Choroid plexus epithelial cell (primary cell): ENCODE results near the gene FAHD1.

ENCODE experiments used
- DNase-seq: peaks from one replicate; pipeline ENCODE4 v3.0.0-alpha.2; 2010; ENCODE audit warnings: low read depth
- H3K4me3 ChIP-seq: 2 replicates; pipeline ENCODE4 v1.5.1; 2011; ENCODE audit warnings: low read depth, mild to moderate bottlenecking, control low read depth, low read length, moderate library complexity
- CTCF ChIP-seq: conservative IDR thresholded peaks from 2 replicates; pipeline ENCODE4 v1.5.1; 2011; ENCODE audit warnings: low read depth, mild to moderate bottlenecking, control low read depth, inconsistent platforms, low read length, moderate library complexity

FAHD1 gene

GRCh38 chr16:1790261-1790610 is 36.8 kb upstream of the FAHD1 start:
- H3K4me3 ChIP-seq: no peak overlapping the region
- no peak for DNase-seq
- no peak for TF ChIP-seq CTCF

GRCh38 chr16:1790611-1791255 is 36.3 kb upstream of the FAHD1 start:
- DNase-seq: no peak
- H3K4me3 ChIP-seq: no peak overlapping the region

GRCh38 chr16:1791256-1791942 is 35.6 kb upstream of the FAHD1 start:
- TF ChIP-seq CTCF: no peak
- no peak for DNase-seq
- H3K4me3 ChIP-seq: no peak overlapping the region

More at GRCh38 chr16:1790611-1791255, 36.3 kb upstream of the FAHD1 start:
- no peak for TF ChIP-seq CTCF

GRCh38 chr16:1791943-1792812 is 34.8 kb upstream of the FAHD1 start:
- no peak overlapping the region for H3K4me3 ChIP-seq
- no peak for DNase-seq

GRCh38 chr16:1792836-1793577 is 34.0 kb upstream of the FAHD1 start:
- DNase-seq: no peak
- H3K4me3 ChIP-seq: no peak overlapping the region
- no peak for TF ChIP-seq CTCF

More at GRCh38 chr16:1791943-1792812, 34.8 kb upstream of the FAHD1 start:
- no peak for TF ChIP-seq CTCF

- no peak for TF ChIP-seq CTCF
- H3K4me3 ChIP-seq: no peak within 1 kb of the TSS
- DNase-seq: no peak
These were observed 33.3 kb upstream of the FAHD1 start, which contains the start of gene IGFALS for GRCh38 chr16:1793578-1794220. IGFALS (minus strand) TSS chr16:1793705; CDS start chr16:1793652, 53 bp downstream.
